CMK (cell line): ENCODE data around the gene PTPRA.

Experiments
- DNase-seq: peaks from one replicate; pipeline ENCODE4 v3.0.0-alpha.2; 2010; ENCODE audit warnings: low read depth

Gene PTPRA

GRCh38 chr20:2849529-2849928 is 23.8 kb upstream of the PTPRA start:
- DNase-seq, result no peak

- no peak for DNase-seq
Observed at GRCh38 chr20:2851086-2851485, 22.2 kb upstream of the PTPRA start.

GRCh38 chr20:2858591-2858990 is 14.7 kb upstream of the PTPRA start:
- no peak for DNase-seq

GRCh38 chr20:2859330-2860121 is 13.8 kb upstream of the PTPRA start:
- DNase-seq, result no peak

- no peak for DNase-seq
Observed at GRCh38 chr20:2864626-2865025, 8.7 kb upstream of the PTPRA start.

- DNase-seq, result no peak
Observed at GRCh38 chr20:2865101-2865500, 8.2 kb upstream of the PTPRA start.

GRCh38 chr20:2865630-2866029 is 7.7 kb upstream of the PTPRA start:
- DNase-seq, result no peak

- no peak for DNase-seq
Observed at GRCh38 chr20:2866236-2866635, 7.0 kb upstream of the PTPRA start.

GRCh38 chr20:2867081-2867864 is 6.0 kb upstream of the PTPRA start:
- DNase-seq, result peak; percentile 67

GRCh38 chr20:2869381-2869780 is 3.9 kb upstream of the PTPRA start:
- DNase-seq, result no peak

GRCh38 chr20:2871111-2871465 is 2.2 kb upstream of the PTPRA start:
- DNase-seq, result no peak

- DNase-seq, result no peak
Observed at GRCh38 chr20:2871661-2872458, 1.4 kb upstream of the PTPRA start.

- DNase-seq, result peak; percentile 84
Observed at GRCh38 chr20:2872459-2873009, 747 bp upstream of the PTPRA start.

GRCh38 chr20:2873747-2874041 is 413 bp downstream of the PTPRA start:
- DNase-seq, result peak; percentile 60

- DNase-seq, result no peak
Observed at GRCh38 chr20:2874456-2874855, 1.2 kb downstream of the PTPRA start.

GRCh38 chr20:2875690-2876203 is 2.5 kb downstream of the PTPRA start:
- no peak for DNase-seq

- DNase-seq, result no peak
Observed at GRCh38 chr20:2878515-2878914, 5.2 kb downstream of the PTPRA start.

GRCh38 chr20:2879146-2879545 is 5.9 kb downstream of the PTPRA start:
- DNase-seq, result no peak

GRCh38 chr20:2880650-2881049 is 7.4 kb downstream of the PTPRA start:
- DNase-seq, result no peak

GRCh38 chr20:2883726-2884637 is 10.7 kb downstream of the PTPRA start:
- DNase-seq, result no peak

GRCh38 chr20:2887715-2888114 is 14.4 kb downstream of the PTPRA start:
- DNase-seq, result no peak
